ENCODE results near the gene TMEM131. TPM values are rescaled to one million over a fixed set of nuclear protein-coding genes. Genes with fewer than 3 reads are reported as not detected.

TMEM131 gene
- total and polyA plus RNA-seq, 2 of the 8 experiments (the other 6 are each of a cell fraction or from before 2014, with no cell fraction given), result 9.7 to 22.9 TPM

DNA sequence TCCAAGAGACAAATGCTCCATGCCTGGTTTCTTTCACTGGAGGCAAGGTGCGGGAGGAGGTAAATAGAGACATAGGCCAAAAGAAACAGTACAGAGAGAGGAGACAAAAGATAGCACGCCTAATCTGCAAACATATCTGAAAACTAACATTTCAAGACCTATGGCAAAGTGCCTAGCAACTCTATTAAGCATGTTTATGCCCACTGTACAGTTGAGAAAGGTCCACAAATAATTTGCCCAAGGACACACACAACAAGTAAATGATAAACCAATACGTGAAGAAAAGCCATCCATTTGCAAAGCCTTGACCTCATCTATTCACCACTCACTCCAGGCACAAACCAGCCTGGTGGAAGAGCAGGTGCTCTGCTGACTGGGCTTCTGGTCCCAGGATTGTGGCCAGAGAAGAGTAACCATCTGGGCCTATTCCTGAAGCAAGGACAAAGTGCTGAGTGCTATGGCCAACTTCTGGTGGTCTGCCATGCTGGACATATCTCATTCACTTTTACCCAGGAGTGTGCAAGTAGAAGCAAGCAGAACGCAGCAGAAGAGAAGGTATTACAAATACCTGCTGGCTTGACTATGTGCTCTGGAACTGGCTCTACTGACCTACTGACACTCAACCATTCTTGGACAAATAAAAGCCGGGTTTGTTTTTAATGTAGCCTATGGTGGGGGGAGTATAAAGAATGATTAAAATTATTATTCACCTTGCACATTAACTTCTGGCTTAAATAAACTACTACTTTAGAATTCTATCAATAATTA lies 25.3 kb downstream of the TMEM131 start:
- no peak overlapping the region for H3K18ac ChIP-seq (ENCODE audit: extremely low read depth, low read length)
- WGBS, 2 experiments (ENCODE audit: extremely low coverage in 1 of 2, insufficient coverage in 1 of 2, insufficient read length in 1 of 2, insufficient replicate concordance in 2 of 2, low coverage in 1 of 2, low lambda C conversion rate in 2 of 2, missing lambda C conversion rate in 1 of 2), result 91% methylated on average over 5 of the region's 5 CpGs; no CpG with 5 or more reads in 1 of the 2 experiments
- H2BK12ac ChIP-seq (ENCODE audit: low read depth, low read length), result no peak overlapping the region
- no peak overlapping the region for H3K9ac ChIP-seq (replicated peaks in 1 of 4; ENCODE audit: extremely low read depth in 1 of 4, low read depth in 3 of 4, low read length in 3 of 4)
- no peak overlapping the region for H3K14ac ChIP-seq (ENCODE audit: insufficient read length)
- peaks cover 0 to 5% (median 0%) of the 10 kb centered on the region in 4 experiments; a peak in 1 of 7 replicates for H3K4me1 ChIP-seq (replicated peaks in 1 of 4; ENCODE audit: control insufficient read depth in 3 of 4, insufficient read depth in 4 of 4, low read length in 3 of 4)
- no peak overlapping the region for H3K23ac ChIP-seq (ENCODE audit: insufficient read length)
- no peaks in the 10 kb centered on the region for H3K23me2 ChIP-seq (ENCODE audit: low read depth, low read length)
- no peak overlapping the region for H3K27ac ChIP-seq (ENCODE audit: low read depth, low read length)
- H4K5ac ChIP-seq (ENCODE audit: insufficient read length, low read depth, low read length), result no peak overlapping the region
- H4K91ac ChIP-seq (replicated peaks; ENCODE audit: insufficient read length, low read length), result no peak overlapping the region
- H2BK20ac ChIP-seq (ENCODE audit: low read length), result no peak overlapping the region
- H3K56ac ChIP-seq (replicated peaks; ENCODE audit: insufficient read length, low read depth, low read length), result no peak overlapping the region
- peaks cover 4% of the 10 kb centered on the region for H3K79me1 ChIP-seq (ENCODE audit: low read depth, low read length)
- no peak overlapping the region for H2AFZ ChIP-seq (ENCODE audit: low read length)
- no peak overlapping the region for H3K4ac ChIP-seq (replicated peaks; ENCODE audit: insufficient read length, low read depth, low read length)
- ChIA-PET CTCF (ENCODE audit: partially characterized antibody) (no interaction called here), POLR2A (ENCODE audit: partially characterized antibody) (no interaction called here)
- H3K9me3 ChIP-seq (ENCODE audit: insufficient read depth in 2 of 2, low read depth in 1 of 2, low read length in 1 of 2), result peaks cover 5 to 13% of the 10 kb centered on the region in 2 experiments; a peak in 3 of 4 replicates
- no peak overlapping the region for H4K8ac ChIP-seq (ENCODE audit: extremely low read depth, insufficient read depth, low read length)
- FAIRE-seq, result no peak
- peaks cover 0 to 4% of the 10 kb centered on the region in 2 experiments for H4K20me1 ChIP-seq (replicated peaks in 1 of 2; ENCODE audit: control insufficient read depth in 1 of 2, insufficient read depth in 2 of 2, low read length in 2 of 2)
- H3K27me3 ChIP-seq (replicated peaks in 1 of 4; ENCODE audit: control insufficient read depth in 3 of 4, extremely low read depth in 1 of 4, insufficient read depth in 3 of 4, low read length in 3 of 4), result no peaks in the 10 kb centered on the region
- no peak overlapping the region for H2BK120ac ChIP-seq (replicated peaks; ENCODE audit: low read depth, low read length)
- H3K4me2 ChIP-seq (ENCODE audit: insufficient read depth in 1 of 2, low read depth in 2 of 2, low read length in 2 of 2), result no peak overlapping the region
- DNase-seq (ENCODE audit: low read depth in 1 of 2, low spot score in 2 of 2), result no peak
- H2BK15ac ChIP-seq (ENCODE audit: low read length), result no peak overlapping the region
- H2AK5ac ChIP-seq (ENCODE audit: low read depth, low read length), result no peak overlapping the region
- H3K36me3 ChIP-seq (ENCODE audit: control insufficient read depth in 2 of 4, insufficient read depth in 4 of 4, low read length in 3 of 4), result no peaks in the 10 kb centered on the region; a peak in 2 of 8 replicates
- peaks cover 0 to 76% of the 10 kb centered on the region in 2 experiments; a peak in 2 of 4 replicates for H3K79me2 ChIP-seq (ENCODE audit: control insufficient read depth in 1 of 2, insufficient read depth in 2 of 2, low read length in 2 of 2)
- no peak overlapping the region for H2BK5ac ChIP-seq (ENCODE audit: low read depth, low read length)
- H3K4me3 ChIP-seq (ENCODE audit: extremely low read depth in 1 of 4, insufficient read depth in 2 of 4, low read depth in 3 of 4, low read length in 4 of 4), result no peak overlapping the region
- TF ChIP-seq TCF12 (IDR thresholded peaks at IDR 0.05; ENCODE audit: low read depth, low read length), result no peak
- no peak for TF ChIP-seq CBX5 (IDR thresholded peaks at IDR 0.05; ENCODE audit: low read depth, low read length)
- TF ChIP-seq NANOG (IDR thresholded peaks at IDR 0.05; ENCODE audit: insufficient read depth, low read depth, low read length, poor library complexity, severe bottlenecking), result no peak

Data from H1 (cell line).